ENCODE results near the gene UBAC2.
A peak's percentile ranks its signal among the peaks of the same experiment; 100 is the strongest.
"Not testable (repeated sequence)": the region's sequence is repeated elsewhere in the genome, so short reads cannot be mapped to it uniquely, and the experiment has no call there.

The UBAC2 gene

GRCh38 chr13:99214731-99215130 is 14.1 kb downstream of the UBAC2 start:
- no peak for DNase-seq (ENCODE audit: low read depth)

GRCh38 chr13:99215184-99215830 is 14.7 kb downstream of the UBAC2 start:
- no peak for DNase-seq (ENCODE audit: low read depth)

- no peak for DNase-seq (ENCODE audit: low read depth)
These were observed 16.9 kb downstream of the UBAC2 start for GRCh38 chr13:99217461-99218110.

- no peak for DNase-seq (ENCODE audit: low read depth)
These were observed 17.5 kb downstream of the UBAC2 start for GRCh38 chr13:99218126-99218525.

GRCh38 chr13:99218545-99218944 is 17.9 kb downstream of the UBAC2 start:
- no peak for DNase-seq (ENCODE audit: low read depth)

DNA sequence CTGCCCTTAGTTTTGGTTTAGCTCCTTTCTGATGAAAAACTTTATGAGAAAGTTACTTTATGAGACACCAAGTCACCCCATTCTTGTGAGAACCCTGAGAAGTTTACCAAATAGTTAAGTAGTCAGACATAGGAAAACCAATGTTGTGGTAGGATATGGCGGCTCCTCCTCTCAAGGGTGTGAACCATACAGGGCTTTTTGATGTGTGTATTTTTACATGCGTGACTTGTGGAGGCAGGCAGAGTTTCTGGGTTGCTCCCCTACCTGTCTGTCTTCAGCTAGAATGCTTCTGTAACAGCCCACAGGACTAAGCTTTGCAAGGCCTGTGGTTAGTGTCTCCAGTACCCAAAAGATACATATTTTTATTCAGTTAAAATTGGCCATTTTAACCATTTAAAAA is 18.3 kb downstream of the UBAC2 start:
- no peak for DNase-seq (ENCODE audit: low read depth)

DNA sequence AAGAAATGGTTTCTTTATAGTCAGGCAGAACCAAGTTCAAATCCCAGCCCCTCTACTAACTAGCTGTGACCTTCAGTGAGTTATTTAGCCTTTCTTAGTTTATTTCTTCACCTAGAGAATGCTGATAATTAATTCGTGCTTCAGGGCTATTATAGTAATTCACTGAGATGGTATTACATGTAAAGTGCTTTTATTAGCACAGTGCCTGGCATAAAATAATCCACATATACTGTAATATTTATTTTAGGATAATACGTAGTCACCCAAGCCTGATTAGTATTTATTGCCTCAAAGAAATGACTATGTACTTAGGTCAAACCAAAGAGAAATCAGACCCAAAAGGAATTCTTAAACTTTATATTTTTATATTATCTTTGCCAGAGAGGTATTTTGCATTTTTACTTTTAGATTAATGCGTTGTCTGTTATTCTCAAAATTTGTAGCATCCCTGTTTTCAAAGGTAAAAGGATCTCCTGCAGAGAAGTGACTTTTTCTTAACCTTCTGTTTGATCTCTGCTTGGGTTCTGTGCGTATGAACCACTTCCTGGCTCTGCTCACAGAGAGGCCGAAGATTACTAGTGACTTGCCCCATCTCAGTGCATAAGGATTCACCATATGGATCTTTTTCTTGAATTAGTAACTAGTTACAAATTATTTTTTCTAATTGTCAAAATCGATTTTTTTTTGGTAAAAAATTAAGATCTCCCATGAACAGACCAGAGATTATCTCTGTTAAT is 19.7 kb downstream of the UBAC2 start:
- DNase-seq (ENCODE audit: low read depth): no peak

DNA sequence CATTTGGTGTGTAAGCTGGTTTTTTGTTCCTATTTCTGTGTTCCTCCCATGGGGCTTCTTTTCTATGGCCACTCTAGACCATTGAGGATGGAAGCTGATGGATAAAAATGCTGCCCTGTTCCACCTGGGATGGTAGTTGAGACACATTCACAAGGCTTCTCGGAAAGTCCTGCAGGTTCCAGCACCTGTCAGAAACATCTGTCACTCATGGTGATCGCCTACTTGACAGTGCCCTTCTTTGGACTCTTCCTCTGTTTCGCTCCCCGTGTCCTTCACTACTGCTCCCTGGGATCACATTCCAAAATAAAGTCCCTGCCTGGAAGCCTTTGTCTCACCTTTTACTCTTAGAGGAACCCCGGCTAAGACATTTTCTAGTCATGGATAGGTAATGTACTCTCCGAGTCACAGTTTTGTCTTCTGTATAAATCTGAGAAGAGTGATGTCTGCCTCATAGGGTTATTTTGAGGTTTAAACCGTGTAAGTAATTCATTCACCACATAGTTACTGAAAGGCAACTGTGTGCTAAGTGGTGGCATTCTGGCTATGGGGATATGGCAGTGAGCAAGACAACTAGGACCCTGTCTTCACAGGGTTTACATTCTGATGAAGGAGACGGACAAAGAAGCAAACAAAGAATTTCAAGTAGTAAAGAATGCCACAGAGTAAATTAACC is 21.0 kb downstream of the UBAC2 start:
- no peak for DNase-seq (ENCODE audit: low read depth)

DNA sequence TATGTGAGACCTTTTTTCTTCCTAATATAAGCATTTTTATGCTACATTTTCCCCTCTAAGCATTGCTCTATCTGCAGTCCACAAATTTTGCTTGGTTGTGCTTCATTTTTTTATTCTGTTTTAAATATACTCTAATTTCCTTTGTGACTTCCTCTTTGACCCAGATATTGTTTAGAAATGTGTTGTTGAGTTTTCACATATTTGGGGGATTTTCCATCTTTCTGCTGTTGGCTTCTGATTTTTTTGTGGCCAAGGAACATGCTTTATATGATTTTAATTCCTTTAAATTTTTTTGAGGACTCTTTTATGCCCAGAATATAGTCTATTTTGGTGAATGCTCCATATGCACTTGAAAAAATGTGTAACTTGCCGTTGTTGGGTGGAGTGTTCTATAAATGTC is 22.9 kb downstream of the UBAC2 start:
- DNase-seq (ENCODE audit: low read depth): no peak

DNA sequence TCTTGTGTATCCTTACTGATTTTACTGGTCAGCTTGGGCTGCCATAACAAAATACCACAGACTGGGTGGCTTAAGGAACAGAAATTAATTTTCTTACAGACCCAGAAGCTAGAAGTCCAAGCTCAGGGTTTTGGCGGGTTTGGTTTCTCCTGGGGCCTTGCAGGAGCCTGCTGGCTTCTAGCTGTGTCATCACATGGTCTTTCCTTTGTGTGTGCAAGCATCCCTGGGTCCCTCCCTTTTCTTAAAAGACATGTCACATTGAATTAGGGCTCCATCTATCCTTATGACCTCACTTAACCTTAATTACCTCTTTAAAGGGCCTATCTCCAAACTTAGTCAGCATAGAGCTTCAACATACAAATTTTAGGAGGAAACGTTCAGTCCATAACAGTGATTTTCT is 23.4 kb downstream of the UBAC2 start:
- no peak for DNase-seq (ENCODE audit: low read depth)

GRCh38 chr13:99225078-99225477 is 24.4 kb downstream of the UBAC2 start:
- DNase-seq (ENCODE audit: low read depth): no peak

GRCh38 chr13:99226513-99226912 is 25.9 kb downstream of the UBAC2 start:
- DNase-seq (ENCODE audit: low read depth): no peak

DNA sequence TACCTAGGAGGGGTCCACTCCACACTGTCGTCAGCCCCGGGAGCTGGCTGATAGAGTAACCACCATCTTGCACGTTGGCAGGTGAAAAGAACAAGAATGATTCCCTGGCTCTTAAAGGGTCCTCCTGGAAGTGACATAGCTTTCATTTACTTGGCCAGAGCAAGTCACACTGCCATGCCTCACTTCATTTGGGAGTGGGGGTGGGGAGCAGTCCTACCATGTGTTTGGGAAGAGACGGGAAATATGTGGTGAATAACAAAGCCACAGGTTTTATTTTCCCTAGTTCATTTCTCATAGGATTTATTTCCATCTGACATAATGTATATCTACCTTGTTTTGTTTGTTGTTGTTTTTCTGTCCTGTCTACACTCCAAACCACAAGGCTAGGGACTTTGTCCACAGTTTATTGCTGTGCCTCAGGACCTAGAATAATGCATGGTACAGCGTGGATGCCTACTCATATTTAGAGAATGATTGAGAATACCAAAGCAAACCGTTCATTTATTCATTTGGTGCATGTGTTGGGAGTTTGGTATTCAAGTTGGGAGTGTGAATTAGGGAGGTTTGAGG is 26.8 kb downstream of the UBAC2 start:
- DNase-seq (ENCODE audit: low read depth): no peak

GRCh38 chr13:99227909-99228688 is 27.4 kb downstream of the UBAC2 start:
- DNase-seq (ENCODE audit: low read depth): no peak

DNA sequence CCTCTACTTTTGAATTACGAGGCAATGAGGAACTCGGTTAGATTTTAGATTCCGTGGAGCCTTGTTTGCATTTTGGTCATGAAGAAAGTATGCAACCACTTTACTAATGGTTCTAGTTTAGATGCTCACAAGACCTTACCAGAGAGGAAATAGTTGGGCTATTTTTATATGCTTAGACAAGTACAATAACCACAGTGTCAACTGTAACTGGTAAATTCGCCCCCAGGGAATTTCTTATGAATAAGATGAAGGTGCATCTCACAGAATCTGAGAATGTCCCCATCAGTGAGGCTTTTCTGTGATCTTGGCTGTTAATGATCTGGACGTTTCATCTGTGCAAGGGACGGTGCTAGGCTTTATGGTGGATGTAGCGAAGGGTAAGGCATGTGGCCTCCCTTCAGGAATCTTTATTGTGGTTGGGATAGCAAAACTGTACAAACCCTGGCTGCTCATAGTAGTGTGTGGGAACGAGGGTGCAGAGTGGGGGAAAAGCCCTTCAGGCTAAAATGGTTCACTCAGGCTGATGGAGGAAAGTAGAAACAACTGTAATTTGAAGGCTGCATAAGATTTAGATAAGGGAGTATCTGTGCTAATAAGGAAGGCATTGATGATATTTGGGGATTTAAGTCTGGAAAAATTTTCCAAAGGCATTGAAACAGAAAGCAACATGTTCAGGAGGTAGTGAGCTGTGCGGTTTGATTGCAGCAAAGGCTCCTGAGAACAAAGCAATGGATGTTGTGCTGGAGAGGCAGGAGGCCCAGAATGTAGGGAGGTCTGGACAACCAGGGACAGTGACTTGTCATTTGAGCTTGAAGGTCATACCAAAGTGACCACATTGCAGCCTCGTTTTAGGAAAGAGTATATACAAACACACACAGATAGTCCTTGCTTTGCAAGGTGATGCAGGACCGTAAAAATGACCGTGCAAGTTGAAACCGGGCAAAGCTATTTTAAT is 28.4 kb downstream of the UBAC2 start:
- peak; percentile 54 for DNase-seq (ENCODE audit: low read depth)

- DNase-seq (ENCODE audit: low read depth): not testable (repeated sequence)
These were observed 29.9 kb downstream of the UBAC2 start for GRCh38 chr13:99230588-99230987.

- DNase-seq (ENCODE audit: low read depth): no peak
These were observed 30.3 kb downstream of the UBAC2 start for GRCh38 chr13:99230991-99231390.

GRCh38 chr13:99231721-99232120 is 31.1 kb downstream of the UBAC2 start:
- no peak for DNase-seq (ENCODE audit: low read depth)

- DNase-seq (ENCODE audit: low read depth): no peak
These were observed 37.5 kb downstream of the UBAC2 start for GRCh38 chr13:99237981-99238662.

DNA sequence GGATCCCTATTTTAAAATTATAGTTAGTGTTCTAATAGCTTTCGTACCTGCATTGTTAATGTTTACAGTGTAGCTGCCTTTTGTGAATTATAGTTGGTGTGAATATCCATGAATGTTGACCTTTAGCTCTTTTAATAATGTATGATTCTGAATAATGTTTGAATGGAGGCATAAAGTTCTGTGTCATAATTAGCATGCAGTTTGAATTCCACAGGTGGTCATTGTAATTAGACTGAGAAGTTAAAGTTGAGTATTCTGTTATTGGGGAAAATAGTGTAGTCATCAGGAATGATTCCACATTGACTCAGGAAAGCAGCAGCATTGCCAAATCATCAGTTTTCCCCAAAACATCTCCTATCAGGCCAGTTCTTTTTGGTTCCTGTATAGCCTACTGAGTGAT is 45.4 kb downstream of the UBAC2 start:
- DNase-seq (ENCODE audit: low read depth): no peak
